Astrocyte (in vitro differentiated cells and primary cell): ENCODE results near the gene MAST1. TPM values are rescaled to one million over a fixed set of nuclear protein-coding genes. Genes with fewer than 3 reads are reported as not detected.

Experiments
- DNase-seq: peaks from one replicate; pipeline ENCODE4 v3.0.0-alpha.2; 2010; ENCODE audit warnings: low read depth
- FAIRE-seq: peaks from 2 replicates; lab custom pipeline; 2011; peaks lifted over from hg19 to GRCh38; lab: Jason Lieb, UNC
- H2AFZ ChIP-seq: 2 replicates; pipeline ENCODE4 v1.6.0; 2012; ENCODE audit warnings: low read depth, low read length, inconsistent platforms
- H3K27ac ChIP-seq: 2 replicates; pipeline ENCODE4 v1.5.1; 2011; ENCODE audit warnings: low read depth, low read length, inconsistent platforms
- H3K27me3 ChIP-seq: 2 replicates; pipeline ENCODE4 v1.6.0; 2011; ENCODE audit warnings: low read length, inconsistent platforms; ENCODE audit not compliant: insufficient read depth
- H3K36me3 ChIP-seq: 2 replicates; pipeline ENCODE4 v1.5.1; 2011; ENCODE audit warnings: low read length, inconsistent platforms; ENCODE audit not compliant: insufficient read depth
- H3K4me1 ChIP-seq: 2 replicates; pipeline ENCODE4 v1.5.1; 2011; ENCODE audit warnings: low read length, inconsistent platforms; ENCODE audit not compliant: insufficient read depth
- H3K4me2 ChIP-seq: 2 replicates; pipeline ENCODE4 v1.6.0; 2012; ENCODE audit warnings: low read length, inconsistent platforms
- H3K4me3 ChIP-seq: 2 replicates; pipeline ENCODE4 v1.5.1; 2011; ENCODE audit warnings: low read depth, mild to moderate bottlenecking, low read length, inconsistent platforms; ENCODE audit not compliant: insufficient read depth
- H3K79me2 ChIP-seq: 2 replicates; pipeline ENCODE4 v1.6.0; 2012; ENCODE audit warnings: mild to moderate bottlenecking, low read length, inconsistent platforms; ENCODE audit not compliant: insufficient read depth
- H3K9ac ChIP-seq: 2 replicates; pipeline ENCODE4 v1.6.0; 2012; ENCODE audit warnings: mild to moderate bottlenecking, low read length, inconsistent platforms
- H3K9me3 ChIP-seq: 2 replicates; pipeline ENCODE4 v1.5.1; 2012; ENCODE audit warnings: low read depth, mild to moderate bottlenecking, low read length, inconsistent platforms; ENCODE audit not compliant: insufficient read depth
- H4K20me1 ChIP-seq: 2 replicates; pipeline ENCODE4 v1.6.0; 2012; ENCODE audit warnings: low read length, inconsistent platforms; ENCODE audit not compliant: insufficient read depth
- H3K27ac Mint-ChIP-seq: one replicate; pipeline ENCODE4 v1.8.0; 2021; ENCODE audit warnings: mild to moderate bottlenecking, mixed read lengths; ENCODE audit not compliant: unreplicated experiment
- H3K27me3 Mint-ChIP-seq: one replicate; pipeline ENCODE4 v1.8.0; 2021; ENCODE audit warnings: low read depth, mixed read lengths; ENCODE audit not compliant: unreplicated experiment
- H3K36me3 Mint-ChIP-seq: one replicate; pipeline ENCODE4 v1.8.0; 2021; ENCODE audit warnings: low read depth, mixed read lengths; ENCODE audit not compliant: unreplicated experiment
- H3K4me1 Mint-ChIP-seq: one replicate; pipeline ENCODE4 v1.8.0; 2021; ENCODE audit warnings: low read depth, mixed read lengths; ENCODE audit not compliant: unreplicated experiment
- H3K4me3 Mint-ChIP-seq: one replicate; pipeline ENCODE4 v1.8.0; 2021; ENCODE audit warnings: mild to moderate bottlenecking, moderate library complexity, mixed read lengths; ENCODE audit not compliant: unreplicated experiment
- H3K9me3 Mint-ChIP-seq: one replicate; pipeline ENCODE4 v1.8.0; 2021; ENCODE audit warnings: mild to moderate bottlenecking, mixed read lengths; ENCODE audit not compliant: unreplicated experiment
- EZH2 ChIP-seq: IDR thresholded peaks from 2 replicates; pipeline ENCODE4 v1.6.1; 2012; ENCODE audit warnings: mild to moderate bottlenecking, low read length, inconsistent platforms; ENCODE audit not compliant: insufficient read depth
- total RNA-seq: library from RNA; stranded (reverse); gene quantifications from 2 replicates; pipeline ENCODE4 v1.2.1, GENCODE V29; 2021
- TF ChIP-seq, protein P1 (sequence below): IDR thresholded peaks from 2 replicates; pipeline ENCODE4 v1.5.1; 2011; ENCODE audit warnings: low read depth, mild to moderate bottlenecking, inconsistent platforms, low read length, moderate library complexity; ENCODE audit not compliant: insufficient read depth

The MAST1 gene
- total RNA-seq, 1 donor from 2014 or later = 5.4 TPM

DNA sequence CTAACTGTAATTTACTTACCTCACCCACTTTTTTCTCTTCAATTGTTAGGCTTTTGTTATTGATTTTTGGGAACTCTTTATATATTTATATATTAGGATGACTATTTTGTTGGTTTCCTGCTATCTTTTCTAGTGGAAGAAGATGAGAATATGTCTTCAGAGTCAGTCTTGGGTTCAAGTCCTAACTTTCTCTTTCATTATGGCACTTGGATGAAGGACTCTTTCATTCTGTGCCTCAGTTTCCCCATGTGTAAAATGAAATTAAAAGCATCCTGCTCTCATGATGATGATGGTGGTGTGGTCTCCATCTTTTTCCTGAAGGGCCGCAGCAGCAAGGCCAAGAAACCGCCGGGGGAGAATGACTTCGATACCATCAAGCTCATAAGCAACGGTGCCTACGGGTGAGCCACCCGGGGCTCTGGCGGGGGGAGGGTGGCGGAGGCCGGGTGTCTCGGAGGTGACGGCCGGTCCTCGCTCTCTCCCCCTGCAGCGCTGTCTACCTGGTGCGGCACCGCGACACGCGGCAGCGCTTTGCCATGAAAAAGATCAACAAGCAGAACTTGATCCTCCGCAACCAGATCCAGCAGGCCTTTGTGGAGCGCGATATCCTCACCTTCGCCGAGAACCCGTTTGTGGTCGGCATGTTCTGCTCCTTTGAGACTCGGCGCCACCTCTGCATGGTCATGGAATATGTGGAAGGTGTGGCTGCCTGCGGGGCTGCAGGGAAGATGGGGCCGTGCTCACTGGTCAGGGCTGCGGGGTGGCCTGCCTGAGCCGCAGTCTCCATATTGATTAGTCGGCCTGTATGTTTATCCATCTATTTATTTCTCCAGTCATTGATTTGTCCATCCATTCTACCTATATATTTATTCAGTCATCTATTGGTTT is 20.0 kb downstream of the MAST1 start:
- FAIRE-seq = no peak
- no peak for DNase-seq
- Histone ChIP-seq H3K27me3 (peaks cover under 1% of the 10 kb centered on the region), H3K9me3 (no peaks in the 10 kb centered on the region), H3K36me3 (no peaks in the 10 kb centered on the region), H3K27ac (no peak overlapping the region), H4K20me1 (no peaks in the 10 kb centered on the region), H3K9ac (no peak overlapping the region), H3K4me1 (no peaks in the 10 kb centered on the region), H3K4me3 (no peak overlapping the region), H3K79me2 (no peaks in the 10 kb centered on the region), H3K4me2 (no peak overlapping the region), H2AFZ (no peak overlapping the region)
- no peaks in the 10 kb centered on the region for H3K9me3 Mint-ChIP-seq
- no peak overlapping the region for H3K4me3 Mint-ChIP-seq
- no peaks in the 10 kb centered on the region for H3K27me3 Mint-ChIP-seq
- H3K27ac Mint-ChIP-seq = no peak overlapping the region
- TF ChIP-seq EZH2 = no peak
- H3K36me3 Mint-ChIP-seq = peaks cover 4% of the 10 kb centered on the region
- H3K4me1 Mint-ChIP-seq = no peaks in the 10 kb centered on the region

DNA sequence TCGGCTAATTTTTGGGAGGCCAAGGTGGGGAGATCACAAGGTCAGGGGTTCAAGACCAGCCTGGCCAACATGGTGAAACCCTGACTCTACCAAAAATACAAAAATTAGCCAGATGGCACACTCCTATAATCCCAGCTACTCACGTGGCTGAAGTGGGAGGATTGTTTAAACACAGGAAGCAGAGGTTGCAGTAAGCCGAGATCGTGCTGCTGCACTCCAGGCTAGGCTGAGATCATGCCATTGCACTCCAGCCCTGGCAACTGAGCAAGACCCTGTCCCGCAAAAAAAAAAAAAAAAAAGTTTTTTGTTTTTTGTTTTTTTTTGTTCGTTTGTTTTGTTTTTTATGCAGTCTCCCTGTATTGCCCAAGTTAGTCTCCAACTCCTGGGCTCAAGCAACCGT is 21.2 kb downstream of the MAST1 start:
- Histone ChIP-seq H3K4me1 (no peaks in the 10 kb centered on the region), H3K36me3 (no peaks in the 10 kb centered on the region), H3K4me2 (no peak overlapping the region), H2AFZ (no peak overlapping the region), H4K20me1 (no peaks in the 10 kb centered on the region), H3K4me3 (no peak overlapping the region), H3K27me3 (peaks cover 4% of the 10 kb centered on the region), H3K9me3 (no peaks in the 10 kb centered on the region), H3K9ac (no peak overlapping the region), H3K79me2 (no peaks in the 10 kb centered on the region), H3K27ac (no peak overlapping the region)
- no peak for FAIRE-seq
- no peaks in the 10 kb centered on the region for H3K9me3 Mint-ChIP-seq
- no peak for TF ChIP-seq EZH2
- TF ChIP-seq, protein P1, sequence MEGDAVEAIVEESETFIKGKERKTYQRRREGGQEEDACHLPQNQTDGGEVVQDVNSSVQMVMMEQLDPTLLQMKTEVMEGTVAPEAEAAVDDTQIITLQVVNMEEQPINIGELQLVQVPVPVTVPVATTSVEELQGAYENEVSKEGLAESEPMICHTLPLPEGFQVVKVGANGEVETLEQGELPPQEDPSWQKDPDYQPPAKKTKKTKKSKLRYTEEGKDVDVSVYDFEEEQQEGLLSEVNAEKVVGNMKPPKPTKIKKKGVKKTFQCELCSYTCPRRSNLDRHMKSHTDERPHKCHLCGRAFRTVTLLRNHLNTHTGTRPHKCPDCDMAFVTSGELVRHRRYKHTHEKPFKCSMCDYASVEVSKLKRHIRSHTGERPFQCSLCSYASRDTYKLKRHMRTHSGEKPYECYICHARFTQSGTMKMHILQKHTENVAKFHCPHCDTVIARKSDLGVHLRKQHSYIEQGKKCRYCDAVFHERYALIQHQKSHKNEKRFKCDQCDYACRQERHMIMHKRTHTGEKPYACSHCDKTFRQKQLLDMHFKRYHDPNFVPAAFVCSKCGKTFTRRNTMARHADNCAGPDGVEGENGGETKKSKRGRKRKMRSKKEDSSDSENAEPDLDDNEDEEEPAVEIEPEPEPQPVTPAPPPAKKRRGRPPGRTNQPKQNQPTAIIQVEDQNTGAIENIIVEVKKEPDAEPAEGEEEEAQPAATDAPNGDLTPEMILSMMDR = no peak
- H3K4me1 Mint-ChIP-seq = no peaks in the 10 kb centered on the region
- H3K4me3 Mint-ChIP-seq = no peak overlapping the region
- H3K27me3 Mint-ChIP-seq = peaks cover 2% of the 10 kb centered on the region
- DNase-seq = no peak
- no peak overlapping the region for H3K27ac Mint-ChIP-seq
- peaks cover 1% of the 10 kb centered on the region for H3K36me3 Mint-ChIP-seq

DNA sequence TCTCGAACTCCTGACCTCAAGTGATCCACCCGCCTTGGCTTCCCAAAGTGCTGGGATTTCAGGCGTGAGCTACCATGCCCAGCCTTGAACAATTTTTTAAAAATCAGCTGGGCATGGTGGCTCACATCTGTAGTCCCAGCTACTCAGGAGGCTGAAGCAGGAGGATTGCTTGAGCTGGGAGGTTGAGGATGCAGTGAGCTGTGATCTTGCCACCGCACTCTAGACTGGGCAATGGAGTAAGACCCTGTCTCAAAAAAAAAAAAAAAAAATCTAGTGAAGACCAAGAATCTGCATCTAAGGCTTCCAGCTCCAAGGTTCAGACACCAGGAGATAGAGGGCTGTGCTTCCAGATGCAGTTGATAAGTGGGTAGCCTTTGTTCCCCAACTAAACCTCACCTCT is 25.8 kb downstream of the MAST1 start:
- H3K36me3 Mint-ChIP-seq = peaks cover 8% of the 10 kb centered on the region
- H3K27me3 ChIP-seq = peaks cover 4% of the 10 kb centered on the region
- H3K9me3 ChIP-seq = no peaks in the 10 kb centered on the region
- FAIRE-seq = no peak
- H4K20me1 ChIP-seq = no peaks in the 10 kb centered on the region
- no peak overlapping the region for H3K9ac ChIP-seq
- H3K4me1 Mint-ChIP-seq = no peaks in the 10 kb centered on the region
- H3K4me3 Mint-ChIP-seq = no peak overlapping the region
- no peak overlapping the region for H3K4me3 ChIP-seq
- H2AFZ ChIP-seq = no peak overlapping the region
- H3K27ac Mint-ChIP-seq = no peak overlapping the region
- DNase-seq = no peak
- H3K79me2 ChIP-seq = no peaks in the 10 kb centered on the region
- peaks cover 2% of the 10 kb centered on the region for H3K27me3 Mint-ChIP-seq
- H3K4me2 ChIP-seq = no peak overlapping the region
- TF ChIP-seq, protein P1 = no peak
- TF ChIP-seq EZH2 = no peak
- H3K4me1 ChIP-seq = peaks cover 3% of the 10 kb centered on the region
- no peaks in the 10 kb centered on the region for H3K9me3 Mint-ChIP-seq
- no peaks in the 10 kb centered on the region for H3K36me3 ChIP-seq
- no peak overlapping the region for H3K27ac ChIP-seq
